H1 (cell line): ENCODE measurements around the gene KCNS3. TPM values are rescaled to one million over a fixed set of nuclear protein-coding genes. Genes with fewer than 3 reads are reported as not detected.

Experiments used
- CTCF ChIA-PET: fragments of 300-600 bp; sonication (Branson Sonifier 250); formaldehyde crosslinking; loops from one replicate; lab custom pipeline; 2021; ENCODE audit not compliant: partially characterized antibody; lab: Charles Lee
- POLR2A ChIA-PET: fragments of 300-600 bp; sonication (Branson Sonifier 250); formaldehyde crosslinking; loops from one replicate; lab custom pipeline; 2021; ENCODE audit warnings: inconsistent platforms; ENCODE audit not compliant: partially characterized antibody; lab: Charles Lee
- DNase-seq, 2 experiments: peaks; one replicate each; pipeline versions ENCODE4 v3.0.0 to v3.0.0-alpha.2; 2010 to 2022; ENCODE audit warnings: low spot score in 2 of 2, low read depth in 1 of 2, mixed read lengths in 1 of 2
- FAIRE-seq: peaks from 2 replicates; lab custom pipeline; 2011; peaks lifted over from hg19 to GRCh38; lab: Jason Lieb, UNC
- H2AFZ ChIP-seq: 2 replicates; pipeline ENCODE4 v1.8.1; 2012; ENCODE audit warnings: low read length, inconsistent platforms
- H2AK5ac ChIP-seq: 2 replicates; pipeline ENCODE4 v1.6.1; 2013; ENCODE audit warnings: low read depth, low read length
- H2BK120ac ChIP-seq: replicated peaks from 2 replicates; pipeline ENCODE3; 2013; ENCODE audit warnings: low read depth, low read length, inconsistent platforms
- H2BK12ac ChIP-seq: 2 replicates; pipeline ENCODE4 v1.6.1; 2013; ENCODE audit warnings: low read depth, low read length
- H2BK15ac ChIP-seq: 2 replicates; pipeline ENCODE4 v1.6.1; 2013; ENCODE audit warnings: low read length
- H2BK20ac ChIP-seq: 2 replicates; pipeline ENCODE4 v1.6.1; 2013; ENCODE audit warnings: low read length
- H2BK5ac ChIP-seq: 2 replicates; pipeline ENCODE4 v1.6.1; 2013; ENCODE audit warnings: low read depth, low read length
- H3K14ac ChIP-seq: 2 replicates; pipeline ENCODE4 v1.6.1; 2013; ENCODE audit warnings: inconsistent platforms; ENCODE audit not compliant: insufficient read length
- H3K18ac ChIP-seq: 2 replicates; pipeline ENCODE4 v1.6.1; 2013; ENCODE audit warnings: low read length; ENCODE audit errors: extremely low read depth
- H3K23ac ChIP-seq: 2 replicates; pipeline ENCODE4 v1.6.1; 2013; ENCODE audit warnings: inconsistent platforms; ENCODE audit not compliant: insufficient read length
- H3K23me2 ChIP-seq: 2 replicates; pipeline ENCODE4 v1.6.1; 2013; ENCODE audit warnings: low read depth, low read length
- H3K27ac ChIP-seq: 2 replicates; pipeline ENCODE4 v1.6.1; 2011; ENCODE audit warnings: low read depth, low read length, inconsistent platforms
- H3K27me3 ChIP-seq, 4 experiments: replicated peaks in 1 of 4; 1 replicate in 1 of 4; 2 replicates in 3 of 4; pipeline versions ENCODE4 v1.6.1 to v1.8.1; 2011 to 2013; ENCODE audit warnings: low read length in 3 of 4, mild to moderate bottlenecking in 3 of 4, inconsistent platforms in 2 of 4, mixed read lengths in 2 of 4, moderate library complexity in 1 of 4; ENCODE audit not compliant: control insufficient read depth in 3 of 4, insufficient read depth in 3 of 4; ENCODE audit errors: extremely low read depth in 1 of 4
- H3K36me3 ChIP-seq, 4 experiments: 2 replicates each; pipeline versions ENCODE4 v1.6.1 to v1.8.1; 2011 to 2013; ENCODE audit warnings: mild to moderate bottlenecking in 4 of 4, low read length in 3 of 4, moderate library complexity in 2 of 4, control low read depth in 1 of 4, inconsistent platforms in 1 of 4; ENCODE audit not compliant: insufficient read depth in 4 of 4, control insufficient read depth in 2 of 4
- H3K4ac ChIP-seq: replicated peaks from 2 replicates; pipeline ENCODE3; 2013; ENCODE audit warnings: low read length, low read depth, mixed read lengths, inconsistent platforms; ENCODE audit not compliant: insufficient read length
- H3K4me1 ChIP-seq, 4 experiments: replicated peaks in 1 of 4; 1 replicate in 1 of 4; 2 replicates in 3 of 4; pipeline versions ENCODE4 v1.6.1 to v1.8.1; 2011 to 2013; ENCODE audit warnings: low read length in 3 of 4, inconsistent platforms in 2 of 4, mixed read lengths in 1 of 4; ENCODE audit not compliant: insufficient read depth in 4 of 4, control insufficient read depth in 3 of 4
- H3K4me2 ChIP-seq, 2 experiments: 2 replicates each; pipeline versions ENCODE4 v1.6.1 to v1.8.1; 2011 to 2013; ENCODE audit warnings: low read depth in 2 of 2, low read length in 2 of 2, control low read depth in 1 of 2, inconsistent platforms in 1 of 2, mild to moderate bottlenecking in 1 of 2; ENCODE audit not compliant: insufficient read depth in 1 of 2
- H3K4me3 ChIP-seq, 4 experiments: fragments of 200-600, 300-600 bp in 1 of 4; sonication (generic), shearing (Covaris generic), sonication (Bioruptor Twin) in 1 of 4; 2 replicates each; pipeline versions ENCODE4 v1.5.1 to v1.8.1; 2011 to 2016; ENCODE audit warnings: low read length in 4 of 4, low read depth in 3 of 4, control low read depth in 2 of 4, inconsistent platforms in 2 of 4, mild to moderate bottlenecking in 2 of 4, mixed read lengths in 1 of 4, moderate library complexity in 1 of 4; ENCODE audit not compliant: insufficient read depth in 2 of 4; ENCODE audit errors: extremely low read depth in 1 of 4
- H3K56ac ChIP-seq: replicated peaks from 2 replicates; pipeline ENCODE3; 2013; ENCODE audit warnings: low read depth, mild to moderate bottlenecking, mixed read lengths, low read length, inconsistent platforms; ENCODE audit not compliant: insufficient read length
- H3K79me1 ChIP-seq: 2 replicates; pipeline ENCODE4 v1.6.1; 2013; ENCODE audit warnings: low read depth, low read length, control low read depth
- H3K79me2 ChIP-seq, 2 experiments: 2 replicates each; pipeline versions ENCODE4 v1.6.1 to v1.8.1; 2012 to 2013; ENCODE audit warnings: low read length in 2 of 2, mild to moderate bottlenecking in 2 of 2, inconsistent platforms in 1 of 2; ENCODE audit not compliant: insufficient read depth in 2 of 2, control insufficient read depth in 1 of 2
- H3K9ac ChIP-seq, 4 experiments: replicated peaks in 1 of 4; 1 replicate in 1 of 4; 2 replicates in 3 of 4; pipeline versions ENCODE4 v1.6.1 to v1.8.1; 2011 to 2013; ENCODE audit warnings: low read depth in 3 of 4, low read length in 3 of 4, control low read depth in 2 of 4, mild to moderate bottlenecking in 2 of 4, moderate library complexity in 2 of 4, inconsistent platforms in 1 of 4; ENCODE audit errors: extremely low read depth in 1 of 4
- H3K9me3 ChIP-seq, 2 experiments: 2 replicates each; pipeline versions ENCODE4 v1.6.1 to v1.8.1; 2012 to 2013; ENCODE audit warnings: mild to moderate bottlenecking in 2 of 2, moderate library complexity in 2 of 2, control low read depth in 1 of 2, inconsistent platforms in 1 of 2, low read depth in 1 of 2, low read length in 1 of 2, mixed read lengths in 1 of 2; ENCODE audit not compliant: insufficient read depth in 2 of 2
- H4K20me1 ChIP-seq, 2 experiments: replicated peaks in 1 of 2; 2 replicates each; pipeline versions ENCODE3 to v1.8.1; 2011 to 2013; ENCODE audit warnings: inconsistent platforms in 2 of 2, low read length in 2 of 2, mild to moderate bottlenecking in 1 of 2; ENCODE audit not compliant: insufficient read depth in 2 of 2, control insufficient read depth in 1 of 2
- H4K5ac ChIP-seq: 2 replicates; pipeline ENCODE4 v1.6.1; 2013; ENCODE audit warnings: low read length, low read depth, mixed read lengths, inconsistent platforms; ENCODE audit not compliant: insufficient read length
- H4K8ac ChIP-seq: 2 replicates; pipeline ENCODE4 v1.8.0; 2013; ENCODE audit warnings: mild to moderate bottlenecking, moderate library complexity, low read length, inconsistent platforms; ENCODE audit not compliant: insufficient read depth; ENCODE audit errors: extremely low read depth
- H4K91ac ChIP-seq: replicated peaks from 2 replicates; pipeline ENCODE3; 2013; ENCODE audit warnings: low read length, mixed read lengths, inconsistent platforms; ENCODE audit not compliant: insufficient read length
- RAD21 ChIP-seq, 2 experiments: IDR thresholded peaks in 1 of 2; conservative IDR thresholded peaks in 1 of 2; 2 replicates each; pipeline ENCODE4 v1.6.1; 2011; ENCODE audit warnings: low read depth in 2 of 2, low read length in 2 of 2, improper control_type of control experiment in 1 of 2, inconsistent platforms in 1 of 2, mild to moderate bottlenecking in 1 of 2, moderate library complexity in 1 of 2
- SRF ChIP-seq: IDR thresholded peaks from 2 replicates; pipeline ENCODE4 v1.6.1; 2011; ENCODE audit warnings: mild to moderate bottlenecking, low read depth, low read length, moderate library complexity
- SUZ12 ChIP-seq: fragments of 200-600 bp; sonication (generic); IDR thresholded peaks from 2 replicates; pipeline ENCODE4 v1.6.1; 2012; ENCODE audit warnings: mild to moderate bottlenecking, inconsistent platforms, low read length, moderate library complexity, mixed read lengths
- WGBS, 2 experiments: shearing (Covaris generic) in 1 of 2; methylation state at CpG; one replicate each; pipeline versions ENCODE4 v1.1.6 to v1.1.7; 2013 to 2015; ENCODE audit warnings: low lambda C conversion rate in 2 of 2, mixed read lengths in 2 of 2, inconsistent platforms in 1 of 2, low coverage in 1 of 2, missing lambda C conversion rate in 1 of 2; ENCODE audit not compliant: insufficient replicate concordance in 2 of 2, insufficient coverage in 1 of 2, insufficient read length in 1 of 2; ENCODE audit errors: extremely low coverage in 1 of 2, missing lambda C conversion rate in 1 of 2; 5-methylcytosine and 5-hydroxymethylcytosine counted together
- polyA plus RNA-seq, 7 experiments: library from polyadenylated mRNA; depleted of rRNA in 3 of 7; stranded (reverse) in 5 of 7; unstranded in 2 of 7; fragments of >200 nt in 5 of 7; fragments of 200-250 nt in 2 of 7; gene quantifications; 1 replicate in 5 of 7; 2 replicates in 1 of 7; 4 replicates in 1 of 7; pipeline versions ENCODE4 v1.2.1 to v1.2.3, GENCODE V29; 2011 to 2013; ENCODE audit warnings: missing spikeins in 2 of 7, mixed read lengths in 2 of 7
- total RNA-seq: library from RNA; stranded (reverse); fragmentation: NEBNext Ultra II Directional; extraction: Animal tissue kit (Norgen Biotek cat#: 25700); gene quantifications from 2 replicates; pipeline ENCODE4 v1.2.1, GENCODE V29; 2021

The KCNS3 gene
- total and polyA plus RNA-seq, 2 of the 8 experiments (the other 6 are each of a cell fraction or from before 2014, with no cell fraction given), result 22.7 to 23.0 TPM

- Histone ChIP-seq H3K27ac (no peak overlapping the region), H2BK15ac (no peak overlapping the region), H2BK120ac (no peak overlapping the region), H3K36me3 (no peaks in the 10 kb centered on the region), H4K91ac (no peak overlapping the region), H3K27me3 (no peaks in the 10 kb centered on the region), H3K9ac (no peak overlapping the region), H2BK12ac (no peak overlapping the region), H2BK20ac (no peak overlapping the region), H2BK5ac (no peak overlapping the region), H4K8ac (no peak overlapping the region), H3K56ac (no peak overlapping the region), H3K4me1 (no peaks in the 10 kb centered on the region), H3K4ac (no peak overlapping the region), H3K79me1 (no peaks in the 10 kb centered on the region), H2AFZ (no peak overlapping the region), H2AK5ac (no peak overlapping the region), H3K14ac (no peak overlapping the region), H3K79me2 (no peaks in the 10 kb centered on the region), H3K9me3 (no peaks in the 10 kb centered on the region), H4K20me1 (no peaks in the 10 kb centered on the region), H3K18ac (no peak overlapping the region), H3K23ac (no peak overlapping the region), H3K4me2 (no peak overlapping the region), H4K5ac (no peak overlapping the region), H3K23me2 (no peaks in the 10 kb centered on the region; the same call in 1 of the 2 replicates), H3K4me3 (no peak overlapping the region)
- FAIRE-seq (no peak), DNase-seq (no peak)
- POLR2A ChIA-PET, result no interaction called here
- WGBS, 2 experiments, result 90% methylated on average over 3 of the region's 3 CpGs; no CpG with 5 or more reads in 1 of the 2 experiments
- CTCF ChIA-PET, result no interaction called here
- TF ChIP-seq SRF (no peak), RAD21 (IDR thresholded peaks at IDR 0.05 in 1 of 2, conservative IDR thresholded peaks at IDR 0.05 in 1 of 2; ENCODE audit: low read depth in 2 of 2, low read length in 2 of 2) (no peak), SUZ12 (no peak)
Measured at GRCh38 chr2:17972991-17973390, 94.5 kb downstream of the KCNS3 start.
